ENCODE measurements around the gene VSIG2. TPM values are rescaled to one million over a fixed set of nuclear protein-coding genes. Genes with fewer than 3 reads are reported as not detected.

The VSIG2 gene
- total and polyA plus RNA-seq, 2 of the 4 experiments (the other 2 are of a cell fraction), result not detected

- WGBS, 2 experiments (ENCODE audit: extremely low coverage in 2 of 2, insufficient read length in 1 of 2), result no CpG with 5 or more reads among the region's 37 CpGs
- Histone ChIP-seq H3K79me1 (ENCODE audit: low read depth in 1 of 2, low read length in 2 of 2) (peaks cover 0 to 7% of the 10 kb centered on the region in 2 experiments; a peak in 2 of 4 replicates), H2AFZ (replicated peaks; ENCODE audit: low read length, poor library complexity) (peak overlapping the region; percentile 93), H3K56ac (ENCODE audit: extremely low read depth, insufficient read depth, low read length) (no peak overlapping the region), H3K14ac (replicated peaks; ENCODE audit: low read depth, low read length) (0 out of 2 replicates have a peak overlapping the region, but pooled peaks have one; percentile 4), H2AK9ac (replicated peaks; ENCODE audit: low read depth, low read length, poor library complexity) (peak overlapping the region; percentile 79), H3K27ac (ENCODE audit: insufficient read depth, low read length) (no peak overlapping the region; the same call in 1 of the 2 replicates), H2BK120ac (ENCODE audit: low read depth, low read length) (no peak overlapping the region), H3K9me1 (ENCODE audit: insufficient read depth, low read length) (0 out of 2 replicates have a peak, but pooled peaks cover 3% of the 10 kb centered on the region), H2BK20ac (ENCODE audit: low read depth, low read length) (no peak overlapping the region), H3K9me3 (ENCODE audit: control insufficient read depth, insufficient read depth, low read length) (no peaks in the 10 kb centered on the region), H3K9ac (ENCODE audit: low read depth, low read length) (0 out of 2 replicates have a peak overlapping the region, but pooled peaks have one; percentile 5), H4K8ac (ENCODE audit: low read depth in 2 of 2, low read length in 2 of 2) (no peak overlapping the region), H4K91ac (ENCODE audit: insufficient read depth, low read depth, low read length) (no peak overlapping the region), H3K4me3 (ENCODE audit: insufficient read depth, low read depth, low read length) (peak overlapping the region; percentile 52), H3K18ac (ENCODE audit: low read depth, low read length) (no peak overlapping the region), H3K36me3 (ENCODE audit: control insufficient read depth, insufficient read depth, low read length) (no peaks in the 10 kb centered on the region), H3K4ac (ENCODE audit: low read depth, low read length) (no peak overlapping the region), H4K20me1 (ENCODE audit: insufficient read depth, low read length) (no peaks in the 10 kb centered on the region), H3K4me2 (ENCODE audit: low read depth, low read length) (peak overlapping the region; percentile 84), H2AK5ac (ENCODE audit: low read depth, low read length) (peak overlapping the region; percentile 53; the same call in 1 of the 2 replicates), H4K5ac (ENCODE audit: low read depth, low read length) (no peak overlapping the region), H2BK5ac (ENCODE audit: low read depth, low read length, poor library complexity, severe bottlenecking) (no peak overlapping the region), H2BK15ac (ENCODE audit: low read depth, low read length) (no peak overlapping the region), H3K4me1 (ENCODE audit: control insufficient read depth, insufficient read depth, low read length) (peaks cover 2% of the 10 kb centered on the region; the same call in 1 of the 2 replicates), H3K23ac (ENCODE audit: low read depth, low read length) (peak overlapping the region; percentile 65), H3K27me3 (ENCODE audit: control insufficient read depth, insufficient read depth, low read length) (peaks cover 16% of the 10 kb centered on the region)
- 0 out of 2 replicates have a peak, but pooled peaks have one; percentile 2 for TF ChIP-seq SMC3 (IDR thresholded peaks at IDR 0.05; ENCODE audit: low read depth, low read length)
- peak; percentile 45 for TF ChIP-seq CTCF (conservative IDR thresholded peaks at IDR 0.05; ENCODE audit: low read depth, low read length)
- no peak for TF ChIP-seq ELK1 (IDR thresholded peaks at IDR 0.05; ENCODE audit: borderline replicate concordance, low read depth, low read length)
- dilution Hi-C loops (cut with HindIII; ENCODE audit: low sequenced_read_pairs, unreplicated experiment) (no loop called here), in situ Hi-C loops (cut with MboI; ENCODE audit: low sequenced_read_pairs) (no loop called here), intact Hi-C loops (cut with micrococcal nuclease) (loop anchor here (10.0 kb wide), 1 partner anchor 66 kb away; the partner anchor contains the start of genes SIAE and SPA17)
- no TSS peak for BruUV-seq (replicated peaks)
- DNase-seq, result no peak
- ChIA-PET CTCF (no interaction called here), POLR2A (ENCODE audit: unreplicated experiment) (no interaction called here)
- ATAC-seq (ENCODE audit: low read depth), result peak; percentile 38
These were observed 11.7 kb downstream of the VSIG2 start for GRCh38 chr11:124740277-124740882.

All from IMR-90 (cell line).